PFSK-1 (cell line): ENCODE results near the gene TAS2R16.

Source experiments
- FOXP2 ChIP-seq: optimal IDR thresholded peaks from 2 replicates; pipeline ENCODE3; 2011; ENCODE audit warnings: borderline replicate concordance, control low read depth, inconsistent platforms; ENCODE audit not compliant: insufficient read depth; ENCODE audit errors: extremely low read length, extremely low read depth
- POLR2AphosphoS5 ChIP-seq: IDR thresholded peaks from 2 replicates; pipeline ENCODE4 v1.6.1; 2012; ENCODE audit warnings: low read depth, mild to moderate bottlenecking, control low read depth, low read length, moderate library complexity
- SIN3A ChIP-seq: IDR thresholded peaks from 2 replicates; pipeline ENCODE4 v1.6.1; 2012; ENCODE audit warnings: mild to moderate bottlenecking, low read length, moderate library complexity, borderline replicate concordance; ENCODE audit not compliant: insufficient read depth
- TAF1 ChIP-seq: IDR thresholded peaks from 2 replicates; pipeline ENCODE4 v1.6.1; 2012; ENCODE audit warnings: low read length, control low read depth, borderline replicate concordance; ENCODE audit not compliant: insufficient read depth
- TF ChIP-seq, protein P1 (sequence below), 2 experiments: IDR thresholded peaks; 2 replicates each; pipeline versions ENCODE4 v1.6.1 to v1.8.0; 2011 to 2012; ENCODE audit warnings: low read depth in 2 of 2, low read length in 2 of 2, control low read depth in 1 of 2, inconsistent platforms in 1 of 2, mild to moderate bottlenecking in 1 of 2, moderate library complexity in 1 of 2; ENCODE audit not compliant: insufficient read depth in 1 of 2

The TAS2R16 gene

DNA sequence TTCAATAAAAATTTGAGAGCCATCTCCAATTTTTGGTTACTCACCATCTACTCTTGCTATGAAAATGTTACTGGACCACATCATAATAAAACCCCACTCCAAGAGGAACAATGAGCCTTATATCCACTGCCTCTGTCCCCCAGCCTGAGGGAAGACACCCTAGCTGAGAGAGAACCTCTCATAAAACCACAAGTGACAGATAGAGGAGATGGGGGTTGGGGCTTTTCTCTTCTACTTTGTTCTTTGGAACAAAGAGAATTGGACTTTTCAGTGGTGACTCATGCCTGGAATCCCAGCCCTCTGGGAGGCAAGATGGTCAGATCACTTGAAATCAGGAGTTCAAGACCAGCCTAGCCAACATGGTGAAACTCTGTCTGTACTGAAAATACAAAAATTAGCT is 27.6 kb upstream of the TAS2R16 start:
- no peak for TF ChIP-seq TAF1
- TF ChIP-seq SIN3A = no peak
- TF ChIP-seq POLR2AphosphoS5 = no peak
- no peak for TF ChIP-seq FOXP2
- TF ChIP-seq, protein P1, sequence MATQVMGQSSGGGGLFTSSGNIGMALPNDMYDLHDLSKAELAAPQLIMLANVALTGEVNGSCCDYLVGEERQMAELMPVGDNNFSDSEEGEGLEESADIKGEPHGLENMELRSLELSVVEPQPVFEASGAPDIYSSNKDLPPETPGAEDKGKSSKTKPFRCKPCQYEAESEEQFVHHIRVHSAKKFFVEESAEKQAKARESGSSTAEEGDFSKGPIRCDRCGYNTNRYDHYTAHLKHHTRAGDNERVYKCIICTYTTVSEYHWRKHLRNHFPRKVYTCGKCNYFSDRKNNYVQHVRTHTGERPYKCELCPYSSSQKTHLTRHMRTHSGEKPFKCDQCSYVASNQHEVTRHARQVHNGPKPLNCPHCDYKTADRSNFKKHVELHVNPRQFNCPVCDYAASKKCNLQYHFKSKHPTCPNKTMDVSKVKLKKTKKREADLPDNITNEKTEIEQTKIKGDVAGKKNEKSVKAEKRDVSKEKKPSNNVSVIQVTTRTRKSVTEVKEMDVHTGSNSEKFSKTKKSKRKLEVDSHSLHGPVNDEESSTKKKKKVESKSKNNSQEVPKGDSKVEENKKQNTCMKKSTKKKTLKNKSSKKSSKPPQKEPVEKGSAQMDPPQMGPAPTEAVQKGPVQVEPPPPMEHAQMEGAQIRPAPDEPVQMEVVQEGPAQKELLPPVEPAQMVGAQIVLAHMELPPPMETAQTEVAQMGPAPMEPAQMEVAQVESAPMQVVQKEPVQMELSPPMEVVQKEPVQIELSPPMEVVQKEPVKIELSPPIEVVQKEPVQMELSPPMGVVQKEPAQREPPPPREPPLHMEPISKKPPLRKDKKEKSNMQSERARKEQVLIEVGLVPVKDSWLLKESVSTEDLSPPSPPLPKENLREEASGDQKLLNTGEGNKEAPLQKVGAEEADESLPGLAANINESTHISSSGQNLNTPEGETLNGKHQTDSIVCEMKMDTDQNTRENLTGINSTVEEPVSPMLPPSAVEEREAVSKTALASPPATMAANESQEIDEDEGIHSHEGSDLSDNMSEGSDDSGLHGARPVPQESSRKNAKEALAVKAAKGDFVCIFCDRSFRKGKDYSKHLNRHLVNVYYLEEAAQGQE (IDR thresholded peaks at IDR 0.05; ENCODE audit: insufficient read depth in 1 of 2, low read depth in 2 of 2, low read length in 2 of 2) = no peak

DNA sequence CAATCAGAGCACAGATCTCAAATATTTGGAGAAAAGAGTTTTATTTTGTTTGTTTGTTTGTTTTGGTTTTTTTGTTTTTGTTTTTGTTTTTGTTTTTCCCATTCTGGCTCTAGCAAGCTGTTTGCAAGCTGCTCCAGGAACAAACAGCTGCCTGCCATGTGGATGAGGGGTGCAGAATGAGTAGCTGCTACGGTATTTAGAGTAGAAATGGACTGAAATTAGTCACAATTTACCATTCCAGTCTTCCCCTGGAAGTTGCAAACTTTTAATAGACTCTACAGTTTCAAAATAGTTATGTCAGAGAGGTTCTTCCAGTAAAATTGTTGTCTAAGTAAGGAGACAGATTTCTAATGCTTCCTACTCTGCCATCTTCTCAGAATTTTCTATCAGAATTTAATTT is 27.1 kb upstream of the TAS2R16 start:
- TF ChIP-seq, protein P1 (IDR thresholded peaks at IDR 0.05; ENCODE audit: insufficient read depth in 1 of 2, low read depth in 2 of 2, low read length in 2 of 2) = no peak
- TF ChIP-seq POLR2AphosphoS5 (no peak), FOXP2 (no peak), SIN3A (no peak), TAF1 (no peak)

DNA sequence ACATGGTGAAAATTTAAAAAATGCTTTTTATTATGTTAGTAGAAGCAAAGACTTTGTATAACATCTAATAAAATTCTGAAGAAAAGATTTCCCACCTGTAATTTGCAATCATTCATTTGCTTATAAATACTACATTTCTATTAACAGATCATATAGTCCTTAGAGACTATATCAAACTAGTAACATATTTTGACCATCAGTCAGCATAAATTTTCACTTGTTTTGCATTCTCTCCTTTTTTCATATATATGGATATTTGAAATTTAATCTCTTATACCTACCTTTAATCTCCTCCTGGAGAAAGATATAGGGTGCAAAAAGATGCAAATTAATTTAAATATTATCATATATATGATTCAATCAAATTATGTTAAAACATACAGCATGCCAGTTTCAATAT is 16.9 kb upstream of the TAS2R16 start:
- TF ChIP-seq POLR2AphosphoS5 (no peak), TAF1 (no peak), SIN3A (no peak), FOXP2 (no peak)
- TF ChIP-seq, protein P1 (IDR thresholded peaks at IDR 0.05; ENCODE audit: insufficient read depth in 1 of 2, low read depth in 2 of 2, low read length in 2 of 2) = no peak

DNA sequence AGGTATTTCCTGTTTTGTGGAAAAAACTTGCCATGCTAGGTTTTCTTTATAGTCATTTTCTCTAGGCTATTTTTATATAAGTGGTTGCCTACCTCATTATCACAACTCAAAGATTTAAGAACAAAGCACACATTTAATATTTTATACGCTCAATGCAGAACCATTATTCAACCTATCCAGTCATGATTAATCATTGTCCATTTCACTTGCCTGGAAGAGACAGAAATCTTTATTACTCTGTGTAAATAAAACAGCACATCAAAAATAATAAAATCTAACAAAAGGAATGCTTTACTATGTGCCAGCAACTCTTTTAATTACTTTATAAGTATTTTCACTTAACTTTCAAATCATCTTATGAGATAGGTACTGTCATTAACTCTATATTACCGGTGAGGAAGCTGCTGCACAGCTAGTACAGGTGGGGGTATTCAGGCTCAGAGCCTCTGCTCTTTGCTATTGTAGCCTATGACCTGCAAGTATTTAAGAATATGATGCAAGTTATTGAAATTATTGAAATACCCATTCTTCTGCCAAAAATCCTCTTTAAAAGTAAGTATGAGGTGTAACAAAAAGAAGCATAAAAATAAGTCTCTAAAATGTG is 16.4 kb upstream of the TAS2R16 start:
- TF ChIP-seq, protein P1 (IDR thresholded peaks at IDR 0.05; ENCODE audit: insufficient read depth in 1 of 2, low read depth in 2 of 2, low read length in 2 of 2) = no peak
- TF ChIP-seq POLR2AphosphoS5 (no peak), FOXP2 (no peak), TAF1 (no peak), SIN3A (no peak)

DNA sequence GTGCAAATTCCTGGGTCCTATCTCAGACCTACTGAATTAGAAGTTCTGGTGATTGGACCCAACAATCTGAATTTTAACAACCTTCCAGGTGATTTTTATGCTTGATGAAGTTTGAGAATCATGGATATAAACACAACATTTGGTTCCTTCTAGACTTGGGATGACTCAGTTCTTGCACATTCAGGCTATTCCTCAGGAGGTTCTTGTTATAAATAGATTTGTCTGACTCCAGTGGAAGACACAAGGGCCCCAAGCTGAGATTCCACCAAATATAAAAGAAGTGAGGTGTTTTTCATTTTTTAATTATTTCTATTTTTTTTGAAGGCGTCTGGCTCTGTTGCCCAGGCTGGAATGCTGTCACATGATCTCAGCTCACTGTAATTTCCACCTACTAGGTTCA is 9.4 kb upstream of the TAS2R16 start:
- TF ChIP-seq POLR2AphosphoS5 (no peak), SIN3A (no peak), TAF1 (no peak), FOXP2 (no peak)
- TF ChIP-seq, protein P1 (IDR thresholded peaks at IDR 0.05; ENCODE audit: insufficient read depth in 1 of 2, low read depth in 2 of 2, low read length in 2 of 2) = no peak
